HG02840 (cell line): ENCODE measurements around the gene MFSD2B.
"Not testable (repeated sequence)": the region's sequence is repeated elsewhere in the genome, so short reads cannot be mapped to it uniquely, and the experiment has no call there.

Experiments used
- ATAC-seq: cut with Tn5 transposase; IDR thresholded peaks from one replicate; pipeline ENCODE4 v1.9.1; 2021; ENCODE audit warnings: mild to moderate bottlenecking, moderate library complexity, moderate number of reproducible peaks; ENCODE audit not compliant: unreplicated experiment, low FRiP score

MFSD2B gene, protein sequence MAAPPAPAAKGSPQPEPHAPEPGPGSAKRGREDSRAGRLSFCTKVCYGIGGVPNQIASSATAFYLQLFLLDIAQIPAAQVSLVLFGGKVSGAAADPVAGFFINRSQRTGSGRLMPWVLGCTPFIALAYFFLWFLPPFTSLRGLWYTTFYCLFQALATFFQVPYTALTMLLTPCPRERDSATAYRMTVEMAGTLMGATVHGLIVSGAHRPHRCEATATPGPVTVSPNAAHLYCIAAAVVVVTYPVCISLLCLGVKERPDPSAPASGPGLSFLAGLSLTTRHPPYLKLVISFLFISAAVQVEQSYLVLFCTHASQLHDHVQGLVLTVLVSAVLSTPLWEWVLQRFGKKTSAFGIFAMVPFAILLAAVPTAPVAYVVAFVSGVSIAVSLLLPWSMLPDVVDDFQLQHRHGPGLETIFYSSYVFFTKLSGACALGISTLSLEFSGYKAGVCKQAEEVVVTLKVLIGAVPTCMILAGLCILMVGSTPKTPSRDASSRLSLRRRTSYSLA

DNA sequence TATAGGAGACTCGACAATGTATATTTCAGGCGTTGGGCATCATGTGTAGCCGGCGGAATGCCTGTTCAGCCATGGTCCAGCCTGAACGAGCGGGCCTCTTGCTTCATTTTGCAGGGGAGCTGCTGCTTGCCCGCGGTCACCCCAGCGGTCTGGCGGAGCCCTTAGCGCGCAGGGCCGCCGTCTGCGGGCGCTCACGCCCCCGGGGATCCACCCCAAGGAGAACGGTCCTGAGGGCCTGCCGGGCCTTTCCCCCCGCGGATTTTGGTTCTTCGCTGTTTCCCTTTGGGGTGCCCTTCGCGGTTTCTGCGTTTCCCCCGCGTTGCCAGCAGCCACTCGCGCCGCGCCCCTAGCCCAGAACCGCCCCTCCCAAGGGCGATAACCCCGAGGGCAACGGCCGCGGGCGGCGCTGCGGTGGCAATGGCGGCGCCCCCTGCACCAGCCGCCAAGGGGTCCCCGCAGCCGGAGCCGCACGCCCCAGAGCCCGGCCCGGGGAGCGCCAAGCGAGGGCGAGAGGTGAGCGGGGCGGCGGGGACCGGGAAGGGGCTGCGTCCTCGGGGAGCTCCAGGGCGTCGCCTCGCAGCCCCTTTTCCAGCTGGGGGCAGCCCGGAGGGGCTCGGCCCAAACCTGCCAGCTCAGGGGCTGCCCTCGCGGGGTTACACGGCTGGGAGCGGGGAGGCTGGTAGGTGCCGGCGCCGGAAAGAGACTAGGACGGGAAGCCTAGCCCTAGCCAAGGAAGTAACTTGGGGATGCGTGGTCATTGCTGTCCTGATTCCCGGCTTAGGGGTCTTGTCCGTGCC lies at the start of gene MFSD2B:
MFSD2B (plus strand) TSS at position 406 of the 797 bp plus-strand sequence; CDS start at position 418, 12 bp downstream.
- ATAC-seq, result no peak

DNA sequence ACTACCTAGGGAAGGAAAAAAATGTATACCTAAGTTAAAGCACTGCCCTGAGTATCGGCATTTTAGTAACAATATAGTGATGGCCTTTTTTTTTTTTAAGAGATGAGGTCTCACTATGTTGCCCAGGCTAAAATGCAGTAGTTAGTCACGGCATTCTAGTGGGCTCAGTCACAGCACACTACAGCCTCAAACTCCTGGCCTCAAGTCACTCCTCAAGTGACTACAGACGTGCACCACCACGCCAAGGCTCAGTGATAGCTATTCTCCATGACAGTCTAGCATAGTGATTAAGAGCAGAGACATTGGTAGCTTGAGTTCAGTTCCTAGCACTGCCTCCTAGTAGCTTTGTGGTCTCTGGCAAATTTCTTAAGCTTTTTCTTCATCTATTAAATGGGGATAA lies 42.0 kb upstream of the MFSD2B start:
- ATAC-seq, result no peak

DNA sequence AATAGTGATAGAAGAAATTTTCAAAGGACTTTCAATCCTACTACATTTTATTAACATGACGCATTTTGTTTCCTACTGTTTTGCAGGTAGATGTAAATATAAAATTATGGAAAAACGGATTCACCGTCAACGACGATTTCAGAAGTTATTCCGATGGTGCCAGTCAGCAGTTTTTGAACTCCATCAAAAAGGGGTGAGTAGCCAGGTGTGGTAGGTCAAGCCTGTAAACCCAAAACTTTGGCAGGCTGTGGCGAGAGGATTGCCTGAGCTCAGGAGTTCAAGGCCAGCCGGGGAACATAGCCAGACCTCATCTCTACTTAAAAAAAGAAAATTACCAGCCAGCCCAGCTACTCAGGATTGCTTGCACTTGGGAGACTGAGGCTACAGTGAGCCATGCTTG lies 33.0 kb upstream of the MFSD2B start:
- no peak for ATAC-seq

DNA sequence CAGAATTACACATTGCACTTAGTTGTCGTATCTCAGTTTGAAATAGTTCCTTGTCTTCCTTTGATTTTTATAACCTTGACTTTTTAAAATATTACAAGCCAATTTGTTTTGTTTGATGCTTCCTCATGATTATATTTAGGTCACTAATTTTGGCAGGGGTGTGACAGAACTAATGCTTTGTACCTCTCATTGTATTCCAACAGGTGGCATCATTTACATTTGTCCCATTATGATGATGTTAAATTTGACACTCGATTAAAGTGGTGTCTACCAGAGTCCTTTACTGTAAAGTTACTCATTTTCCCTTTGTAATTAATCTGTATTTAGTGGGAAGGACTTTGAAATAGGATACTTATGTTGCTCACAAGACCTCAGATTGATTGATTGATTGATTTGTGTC lies 21.5 kb upstream of the MFSD2B start:
- no peak for ATAC-seq

DNA sequence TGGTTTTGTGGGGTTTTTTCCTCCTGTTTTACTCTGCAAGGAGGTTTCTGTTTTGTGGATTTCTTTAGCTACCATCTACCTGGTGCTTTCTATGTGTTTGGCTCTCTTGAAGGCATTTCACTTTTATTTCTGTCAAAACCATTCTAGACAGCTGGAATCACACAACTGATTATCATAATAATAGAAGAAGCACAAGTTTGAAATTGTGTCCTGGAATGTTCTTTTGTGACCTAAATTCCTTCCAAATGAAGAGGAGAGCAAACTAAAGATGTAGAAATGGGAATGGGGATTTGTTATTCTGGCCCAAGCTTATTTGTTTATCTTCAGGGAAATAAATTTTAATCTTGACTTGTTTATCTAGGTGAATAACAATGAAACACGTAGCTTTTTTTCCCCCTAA lies 17.0 kb upstream of the MFSD2B start:
- ATAC-seq, result no peak

DNA sequence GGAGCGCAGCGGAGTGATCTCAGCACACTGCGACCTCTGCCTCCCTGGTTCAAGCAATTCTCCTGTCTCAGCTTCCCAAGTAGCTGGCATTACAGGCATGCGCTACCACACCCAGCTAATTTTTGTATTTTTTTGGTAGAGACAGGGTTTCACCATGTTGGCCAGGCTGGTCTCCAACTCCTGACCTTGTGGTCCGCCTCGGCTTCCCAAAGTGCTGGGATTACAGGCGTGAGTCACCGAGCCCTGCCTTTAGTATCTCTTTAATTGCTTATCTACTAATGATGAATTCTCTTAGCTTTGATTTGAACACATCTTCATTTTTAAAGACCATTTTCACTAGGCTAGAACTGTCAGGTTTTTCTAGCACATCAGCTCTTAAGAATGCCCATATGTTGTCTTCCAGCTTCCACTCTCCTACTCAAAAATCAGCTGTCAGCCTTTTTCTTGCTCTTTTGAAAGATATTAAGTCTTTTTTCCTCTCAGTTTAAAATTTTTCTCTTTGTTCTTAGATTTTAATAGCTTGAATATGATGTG lies 16.1 kb upstream of the MFSD2B start:
- ATAC-seq, result no peak

DNA sequence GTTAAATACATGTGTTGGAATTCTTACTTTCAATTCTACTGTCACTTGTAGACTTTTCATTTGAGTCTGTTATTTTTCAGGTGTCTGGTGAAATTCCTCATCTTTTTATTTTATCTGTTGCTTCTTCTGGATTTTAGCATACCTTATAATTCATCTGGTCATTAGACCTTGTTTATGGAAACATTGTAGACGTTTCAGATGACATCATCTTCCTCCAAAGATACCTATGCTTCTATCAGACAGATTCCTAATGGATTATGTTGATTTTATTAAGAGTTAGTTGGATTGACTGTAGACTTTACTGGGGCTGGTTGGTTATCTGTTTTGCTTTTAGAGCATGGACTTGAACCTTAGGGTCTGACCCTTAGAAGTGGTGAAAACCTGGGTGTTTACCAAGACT lies 15.3 kb upstream of the MFSD2B start:
- no peak for ATAC-seq

DNA sequence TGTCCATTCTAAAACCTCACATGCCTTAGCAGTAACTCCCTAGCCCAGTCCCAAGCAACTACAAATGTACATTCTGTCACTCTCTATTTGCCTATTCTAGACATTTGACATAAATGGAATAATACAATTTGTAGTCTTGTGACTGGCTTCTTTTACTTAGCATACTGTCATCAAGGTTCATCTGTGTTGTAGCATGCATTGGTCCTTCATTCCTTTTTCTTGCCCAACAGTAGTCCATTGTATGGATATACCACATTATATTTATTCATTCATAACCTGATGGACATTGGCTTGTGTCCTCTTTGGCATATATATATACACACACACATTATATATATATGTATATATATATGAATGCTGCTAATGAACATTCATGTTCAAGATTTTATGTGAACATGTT lies 2.2 kb upstream of the MFSD2B start:
- no peak for ATAC-seq

DNA sequence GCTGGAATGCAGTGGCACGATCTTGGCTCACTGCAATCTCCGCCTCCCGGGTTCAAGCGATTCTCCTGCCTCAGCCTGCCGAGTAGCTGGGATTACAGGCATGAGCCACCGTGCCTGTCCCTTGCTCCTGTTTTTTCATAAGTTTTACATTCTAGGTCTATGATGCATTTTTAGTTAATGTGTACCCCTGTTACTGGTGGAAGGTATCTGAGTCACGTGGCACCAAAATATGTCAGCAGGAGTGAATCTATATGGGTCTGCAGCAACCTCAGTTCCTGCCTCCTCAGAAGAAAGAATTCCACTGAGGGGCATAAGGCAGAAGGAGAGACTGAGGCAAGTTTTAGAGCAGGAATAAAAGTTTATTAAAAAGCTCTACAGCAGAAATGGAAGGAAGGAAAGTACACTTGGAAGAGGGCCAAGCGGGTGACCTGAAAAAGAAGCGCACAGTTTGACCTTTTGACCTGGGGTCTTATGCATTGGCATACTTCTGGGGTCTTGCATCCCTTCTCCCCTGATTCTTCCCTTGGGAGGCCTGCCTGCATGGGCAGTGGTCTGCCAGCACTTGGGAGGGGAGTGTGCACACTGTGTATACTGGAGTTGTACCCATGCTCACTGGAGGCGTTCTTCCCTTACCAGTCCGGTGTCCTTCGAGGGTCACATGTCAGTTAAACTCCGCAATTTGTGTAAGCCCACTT lies 1.1 kb upstream of the MFSD2B start:
- no peak for ATAC-seq

DNA sequence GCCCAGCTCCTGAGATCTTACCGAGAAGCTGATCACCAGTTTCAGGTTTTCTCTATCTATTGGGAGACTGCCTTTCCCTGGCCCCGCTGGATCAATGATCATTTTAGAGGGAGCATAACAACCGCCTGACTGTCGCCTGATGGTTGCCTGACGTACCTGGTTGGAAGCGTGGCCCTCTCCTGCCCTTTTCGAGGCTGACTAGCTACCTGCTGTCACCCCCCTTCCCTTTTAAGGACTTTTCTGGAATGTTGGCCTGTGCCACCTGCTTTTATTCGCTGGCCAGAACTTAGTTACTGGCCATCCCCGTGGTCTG lies 562 bp upstream of the MFSD2B start:
- ATAC-seq, result no peak

DNA sequence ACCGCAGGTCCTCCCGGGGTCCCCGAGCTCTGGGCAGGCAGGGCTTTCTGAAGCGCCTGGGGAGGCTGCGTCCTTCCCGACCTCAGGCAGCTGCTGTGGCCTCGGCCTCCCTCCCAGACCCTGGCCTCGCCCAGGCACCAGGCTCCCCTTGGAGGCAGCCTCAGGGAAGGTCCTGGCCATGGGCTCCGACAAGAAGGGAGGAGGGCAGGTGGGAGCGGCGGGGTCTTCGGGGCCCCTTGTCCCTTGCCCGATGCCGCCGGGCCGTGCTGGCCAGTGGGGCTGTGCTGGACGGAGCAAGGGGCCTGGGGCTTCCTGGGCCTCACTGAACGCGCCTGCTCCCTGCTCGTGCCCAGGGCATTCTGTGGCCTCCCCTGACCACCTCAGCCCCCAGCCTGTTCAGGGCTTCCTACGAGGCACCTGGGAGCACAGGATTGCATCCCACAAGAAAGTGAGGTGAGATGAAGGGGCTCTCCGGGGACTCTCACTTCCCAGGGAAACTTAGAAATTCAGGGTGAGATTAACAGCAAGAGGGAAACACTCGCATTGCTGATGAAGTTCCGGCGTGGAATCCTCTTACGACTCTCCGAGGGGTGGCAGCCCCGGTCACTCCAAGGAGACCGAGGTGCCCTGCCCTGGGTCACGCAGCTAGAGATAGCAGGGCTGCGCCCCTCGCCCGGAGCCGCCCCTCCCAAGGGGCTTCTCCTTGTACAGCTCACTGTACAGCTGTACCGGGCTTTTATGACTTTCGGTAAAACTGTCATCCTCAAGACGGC lies 778 bp downstream of the MFSD2B start:
- no peak for ATAC-seq

DNA sequence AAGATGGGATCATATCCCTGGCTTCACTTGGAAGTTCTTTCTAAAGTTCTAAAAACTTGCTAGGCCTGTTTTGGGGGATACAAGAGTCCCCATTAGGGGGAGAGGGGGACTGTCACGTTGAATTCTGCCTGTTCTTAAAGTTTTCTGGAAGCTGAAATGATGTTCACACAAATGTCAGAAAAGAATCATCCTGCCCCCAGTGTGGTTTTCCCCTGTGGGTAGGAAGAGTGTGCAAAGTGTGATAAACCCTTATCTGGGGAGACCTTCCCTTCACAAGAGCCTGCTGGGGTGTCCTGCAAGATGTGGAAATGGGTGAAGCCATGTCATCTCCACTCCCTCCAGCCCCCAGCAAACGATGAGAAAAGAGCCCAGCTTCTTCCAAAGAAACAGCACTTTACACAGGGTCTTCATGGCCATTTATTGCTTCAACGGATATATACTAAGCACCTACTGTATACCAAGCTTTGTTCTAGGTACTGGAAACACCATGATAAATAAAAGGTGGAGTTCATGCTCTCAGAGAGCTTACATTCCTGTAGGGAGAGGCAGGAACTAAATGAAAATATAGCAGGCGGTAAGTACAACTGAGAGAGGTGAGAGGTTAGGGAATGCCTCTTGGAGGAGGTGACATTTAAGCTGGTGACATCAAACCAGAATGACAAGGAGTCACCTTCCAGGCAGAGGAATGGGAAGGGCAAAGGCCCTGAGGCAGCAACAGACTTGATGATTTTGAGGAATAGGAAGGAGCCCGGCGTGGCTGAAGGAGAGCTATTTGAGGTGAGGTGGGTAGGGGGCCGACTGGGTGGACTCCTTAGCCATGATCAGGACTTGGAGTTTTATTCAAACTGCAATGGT lies 1.6 kb downstream of the MFSD2B start:
- ATAC-seq, result no peak

DNA sequence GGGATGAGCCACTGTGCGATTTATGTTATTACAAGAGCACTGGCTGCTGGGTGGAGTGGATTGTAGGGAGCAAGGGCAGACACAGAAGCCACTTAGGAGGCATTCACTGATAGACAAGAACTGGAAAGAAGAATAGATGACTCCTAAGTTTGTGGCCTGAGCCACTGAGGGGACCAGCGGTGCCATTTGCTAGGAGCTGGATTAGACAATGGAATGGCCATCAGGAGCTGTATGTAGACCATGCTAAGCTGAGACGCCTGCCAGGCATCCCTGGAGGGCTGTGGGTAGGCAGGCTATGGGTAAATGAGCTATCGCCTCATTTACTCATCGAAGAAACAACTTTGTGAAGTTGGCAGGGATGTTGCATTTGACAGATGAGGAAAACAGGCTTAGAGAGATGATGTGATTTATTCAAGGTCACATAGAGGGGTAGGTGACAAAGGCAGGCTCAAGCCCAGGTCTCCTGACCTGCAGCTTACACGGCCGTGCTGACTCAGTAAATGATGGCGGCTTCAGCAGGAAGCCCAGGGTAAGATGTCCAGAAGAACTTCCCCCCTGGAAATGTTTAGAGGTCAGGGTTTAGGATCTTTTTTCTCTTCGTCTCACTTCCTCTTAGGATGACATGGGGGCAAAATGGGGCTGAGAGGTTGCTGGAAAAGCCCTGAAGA lies 2.8 kb downstream of the MFSD2B start:
- ATAC-seq, result no peak

DNA sequence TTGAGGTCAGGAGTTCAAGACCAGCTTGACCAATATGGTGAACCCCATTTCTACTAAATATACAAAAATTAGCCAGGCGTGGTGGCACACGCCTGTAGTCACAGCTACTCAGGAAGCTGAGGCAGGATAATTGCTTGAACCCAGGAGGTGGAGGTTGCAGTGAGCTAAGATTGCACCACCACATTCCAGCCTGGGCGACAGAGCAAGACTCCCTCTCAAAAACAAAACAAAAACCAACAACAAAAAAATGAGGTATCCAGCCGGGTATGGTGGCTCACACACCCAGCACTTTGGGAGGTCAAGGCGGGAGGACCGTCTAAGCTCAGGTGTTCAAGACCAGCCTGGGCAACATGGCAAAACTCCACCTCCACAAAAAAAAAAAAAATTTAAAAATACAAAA lies 5.0 kb downstream of the MFSD2B start:
- ATAC-seq, result not testable (repeated sequence)

DNA sequence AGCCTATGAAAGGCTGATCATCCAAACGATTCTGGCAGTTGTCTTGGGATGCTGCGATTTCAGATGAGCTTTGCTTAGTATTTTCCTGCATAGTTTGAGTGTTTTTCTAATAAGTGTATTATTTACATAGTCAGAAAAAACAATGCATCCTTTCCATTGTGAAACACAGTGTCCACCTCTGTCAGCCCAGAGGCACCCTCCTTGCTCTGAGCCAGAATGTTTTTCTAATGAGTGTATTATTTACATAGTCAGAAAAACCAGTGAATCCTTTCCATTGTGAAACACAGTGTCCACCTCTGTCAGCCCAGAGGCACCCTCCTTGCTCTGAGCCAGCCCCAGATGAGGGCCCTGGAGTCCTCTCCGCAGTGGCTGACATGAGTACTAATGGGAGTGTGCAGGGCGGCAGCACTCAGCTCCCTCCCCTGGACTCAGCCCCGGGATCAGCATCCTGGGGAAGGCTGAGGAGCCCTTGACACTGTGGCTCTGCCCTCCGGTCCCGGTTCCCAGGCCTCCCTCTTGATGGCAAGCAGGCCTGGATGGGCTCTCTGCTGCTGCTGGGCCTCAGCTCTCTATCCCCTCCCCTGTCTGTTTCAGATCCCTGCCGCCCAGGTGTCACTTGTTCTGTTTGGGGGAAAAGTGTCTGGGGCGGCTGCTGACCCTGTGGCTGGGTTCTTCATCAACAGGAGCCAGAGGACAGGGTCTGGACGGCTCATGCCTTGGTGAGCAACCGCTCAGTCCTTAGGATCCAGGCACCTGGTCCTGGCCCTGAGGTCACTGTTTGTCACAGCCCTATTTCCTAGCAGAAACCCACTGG lies 5.9 kb downstream of the MFSD2B start:
- ATAC-seq, result no peak

DNA sequence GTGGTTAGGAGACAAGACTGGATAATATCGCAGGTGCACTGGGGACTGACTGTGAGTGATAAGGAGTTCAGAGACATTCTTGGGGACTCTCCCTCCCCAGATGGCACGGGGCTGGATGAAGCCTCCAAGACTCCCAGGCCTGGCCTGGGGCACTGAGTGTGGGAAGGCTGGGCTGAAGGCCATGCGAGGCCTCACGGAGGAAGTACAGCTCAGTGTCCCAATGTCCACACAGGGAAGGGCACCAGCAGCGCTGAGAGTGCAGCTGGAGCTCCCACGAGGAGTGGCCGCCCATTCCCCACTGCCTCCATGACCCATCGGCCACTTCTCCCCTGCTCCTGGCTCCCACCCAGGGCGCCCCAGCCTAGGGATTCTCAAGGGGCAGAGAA lies 6.5 kb downstream of the MFSD2B start:
- ATAC-seq, result no peak

DNA sequence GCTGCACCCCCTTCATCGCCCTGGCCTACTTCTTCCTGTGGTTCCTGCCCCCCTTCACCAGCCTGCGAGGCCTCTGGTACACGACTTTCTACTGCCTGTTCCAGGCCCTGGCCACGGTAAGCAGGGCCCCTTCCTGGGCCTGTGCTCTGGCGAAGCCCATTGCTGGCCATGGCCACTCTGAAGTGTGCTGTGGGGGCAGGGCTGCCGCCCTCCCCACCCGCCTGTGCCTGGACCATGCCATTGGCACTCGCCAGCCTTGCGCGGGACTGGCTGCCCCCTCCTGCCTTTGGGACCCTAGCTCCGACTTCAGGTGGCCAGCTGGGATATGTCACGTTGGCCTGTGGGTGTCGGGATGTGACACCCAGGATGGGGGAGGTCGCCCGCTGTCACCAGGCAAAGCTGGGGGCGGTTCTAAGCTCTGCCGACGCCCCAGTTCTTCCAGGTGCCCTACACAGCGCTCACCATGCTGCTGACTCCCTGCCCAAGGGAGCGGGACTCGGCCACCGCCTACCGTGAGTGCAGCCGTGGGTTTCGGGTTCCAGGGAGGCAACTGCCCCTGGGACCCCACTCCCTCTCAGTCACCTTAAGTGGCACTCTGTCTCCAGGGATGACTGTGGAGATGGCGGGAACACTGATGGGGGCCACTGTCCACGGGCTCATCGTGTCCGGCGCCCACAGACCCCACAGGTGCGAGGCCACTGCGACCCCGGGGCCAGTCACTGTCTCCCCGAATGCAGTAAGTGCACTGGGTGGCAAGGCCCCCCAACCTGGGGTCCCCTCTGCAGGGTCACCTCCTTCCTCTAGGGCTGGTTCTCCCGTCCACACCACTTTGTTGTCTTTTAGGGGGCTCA lies 7.2 kb downstream of the MFSD2B start:
- no peak for ATAC-seq
